Measurements from ENCODE around the gene MINDY4. TPM values are rescaled to one million over a fixed set of nuclear protein-coding genes. Genes with fewer than 3 reads are reported as not detected.

MINDY4 gene
- total RNA-seq, 1 experiment from 2014 or later: 1.8 TPM

DNA sequence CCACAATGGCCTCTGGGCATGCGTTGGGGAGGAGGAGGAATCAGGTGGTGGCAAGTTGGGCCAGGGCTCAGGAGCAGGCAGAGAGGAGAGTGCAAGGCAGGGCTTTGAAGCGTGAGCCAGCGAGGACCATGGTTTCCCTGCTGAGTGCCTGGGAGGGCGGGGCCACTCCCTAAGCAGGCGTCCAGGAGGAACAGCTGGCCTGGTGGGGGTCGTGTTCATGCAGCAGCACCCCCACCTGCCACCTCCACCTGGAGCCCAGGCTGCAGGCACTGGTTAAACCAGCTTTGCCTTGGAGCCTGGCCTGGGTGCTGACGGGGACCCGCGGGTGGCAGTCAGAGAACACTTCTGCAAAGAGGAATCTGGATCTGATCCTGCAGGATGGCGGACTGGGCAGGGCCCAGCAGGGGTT is 116.3 kb downstream of the MINDY4 start:
- TF ChIP-seq ZNF423 (CRISPR knock-in tag; IDR thresholded peaks at IDR 0.05) (0 out of 2 replicates have a peak, but pooled peaks have one; percentile 34), ESRRA (CRISPR knock-in tag; IDR thresholded peaks at IDR 0.05; ENCODE audit: borderline replicate concordance) (no peak)
- Mint-ChIP-seq H3K27ac (no peak overlapping the region), H3K27me3 (ENCODE audit: low read depth) (no peaks in the 10 kb centered on the region), H3K4me1 (peaks cover 18% of the 10 kb centered on the region), H3K4me3 (no peak overlapping the region), H3K9me3 (no peaks in the 10 kb centered on the region), H3K36me3 (no peaks in the 10 kb centered on the region)
- ChIA-PET CTCF (interaction anchor here (1.3 to 2.6 kb wide), 3 partner anchors 21 to 235 kb away, joined by 4 to 9 read pairs (median 7); no protein-coding TSS in a partner anchor), POLR2A (no interaction called here)
- DNase-seq (ENCODE audit: low spot score): no peak
- ATAC-seq: peak; percentile 35; the same call in 1 of the 2 replicates

DNA sequence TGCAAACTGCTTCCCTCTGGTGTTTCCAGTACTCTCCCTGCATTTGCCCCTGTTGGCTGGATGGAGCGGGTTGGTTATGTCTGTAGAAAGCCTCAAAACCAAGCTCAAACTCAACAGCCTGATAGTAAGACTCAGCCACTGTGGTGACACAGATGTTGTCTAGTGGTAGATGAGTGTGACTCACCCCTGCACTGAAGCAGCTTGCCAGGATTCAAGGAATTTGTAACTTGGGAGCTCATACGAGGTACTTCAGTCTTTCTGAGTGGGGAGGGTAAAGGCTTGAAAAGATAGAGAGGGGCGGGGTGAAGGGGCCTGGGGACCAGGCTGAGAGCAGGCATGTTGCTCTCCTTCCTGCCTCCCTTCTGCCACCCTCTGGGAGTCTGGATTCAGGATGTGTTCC is 117.5 kb downstream of the MINDY4 start:
- Mint-ChIP-seq H3K27me3 (ENCODE audit: low read depth) (no peaks in the 10 kb centered on the region), H3K9me3 (no peaks in the 10 kb centered on the region), H3K4me1 (peaks cover 18% of the 10 kb centered on the region), H3K27ac (no peak overlapping the region), H3K36me3 (no peaks in the 10 kb centered on the region), H3K4me3 (no peak overlapping the region)
- CTCF ChIA-PET: interaction anchor here (0.8 to 2.6 kb wide), 6 partner anchors 8 to 234 kb away, joined by 3 to 9 read pairs (median 4); no protein-coding TSS in a partner anchor
- ATAC-seq (peak; percentile 67), DNase-seq (ENCODE audit: low spot score) (no peak)
- TF ChIP-seq SMAD3 (CRISPR knock-in tag; IDR thresholded peaks at IDR 0.05; ENCODE audit: borderline replicate concordance) (no peak), ESRRA (CRISPR knock-in tag; IDR thresholded peaks at IDR 0.05; ENCODE audit: borderline replicate concordance) (no peak)
- POLR2A ChIA-PET: no interaction called here

DNA sequence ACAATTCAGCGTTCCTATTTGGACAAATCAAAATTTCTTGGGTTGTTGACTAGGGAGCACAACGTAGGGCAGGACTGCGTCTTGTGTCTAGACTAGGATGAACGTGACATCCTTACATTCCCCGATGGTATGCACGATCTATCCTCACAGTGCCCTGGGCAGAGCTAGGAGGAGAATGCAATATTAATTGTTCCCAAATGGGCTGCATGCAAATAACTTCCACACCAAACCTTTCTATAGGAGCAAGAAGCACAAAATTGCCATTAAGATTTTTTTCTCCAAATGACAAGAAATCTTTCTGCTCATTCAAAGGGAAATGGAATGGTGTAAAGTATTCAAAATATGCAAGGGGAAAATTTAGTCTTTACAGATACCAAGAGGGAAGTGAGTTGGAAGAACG is 119.0 kb downstream of the MINDY4 start:
- H3K4me3 Mint-ChIP-seq: no peak overlapping the region
- DNase-seq (ENCODE audit: low spot score): no peak
- H3K27me3 Mint-ChIP-seq (ENCODE audit: low read depth): no peaks in the 10 kb centered on the region
- H3K4me1 Mint-ChIP-seq: peaks cover 18% of the 10 kb centered on the region
- ChIA-PET CTCF (no interaction called here), POLR2A (no interaction called here)
- TF ChIP-seq ETV6 (CRISPR knock-in tag; IDR thresholded peaks at IDR 0.05) (no peak), HMGXB4 (CRISPR knock-in tag; IDR thresholded peaks at IDR 0.05) (no peak), TEAD1 (CRISPR knock-in tag; IDR thresholded peaks at IDR 0.05) (no peak), STAT6 (CRISPR knock-in tag; conservative IDR thresholded peaks at IDR 0.05; ENCODE audit: low read depth) (no peak), ZBTB21 (CRISPR knock-in tag; IDR thresholded peaks at IDR 0.05; ENCODE audit: borderline replicate concordance) (no peak), IRF1 (CRISPR knock-in tag; IDR thresholded peaks at IDR 0.05) (no peak), FOXJ3 (CRISPR knock-in tag; IDR thresholded peaks at IDR 0.05; ENCODE audit: borderline replicate concordance) (no peak), MXD4 (CRISPR knock-in tag; IDR thresholded peaks at IDR 0.05; ENCODE audit: borderline replicate concordance) (no peak), FOXP1 (CRISPR knock-in tag; IDR thresholded peaks at IDR 0.05; ENCODE audit: borderline replicate concordance) (no peak), ELF4 (CRISPR knock-in tag; IDR thresholded peaks at IDR 0.05; ENCODE audit: low read depth) (no peak)
- TF ChIP-seq, protein P1, sequence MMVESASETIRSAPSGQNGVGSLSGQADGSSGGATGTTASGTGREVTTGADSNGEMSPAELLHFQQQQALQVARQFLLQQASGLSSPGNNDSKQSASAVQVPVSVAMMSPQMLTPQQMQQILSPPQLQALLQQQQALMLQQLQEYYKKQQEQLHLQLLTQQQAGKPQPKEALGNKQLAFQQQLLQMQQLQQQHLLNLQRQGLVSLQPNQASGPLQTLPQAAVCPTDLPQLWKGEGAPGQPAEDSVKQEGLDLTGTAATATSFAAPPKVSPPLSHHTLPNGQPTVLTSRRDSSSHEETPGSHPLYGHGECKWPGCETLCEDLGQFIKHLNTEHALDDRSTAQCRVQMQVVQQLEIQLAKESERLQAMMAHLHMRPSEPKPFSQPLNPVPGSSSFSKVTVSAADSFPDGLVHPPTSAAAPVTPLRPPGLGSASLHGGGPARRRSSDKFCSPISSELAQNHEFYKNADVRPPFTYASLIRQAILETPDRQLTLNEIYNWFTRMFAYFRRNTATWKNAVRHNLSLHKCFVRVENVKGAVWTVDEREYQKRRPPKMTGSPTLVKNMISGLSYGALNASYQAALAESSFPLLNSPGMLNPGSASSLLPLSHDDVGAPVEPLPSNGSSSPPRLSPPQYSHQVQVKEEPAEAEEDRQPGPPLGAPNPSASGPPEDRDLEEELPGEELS (CRISPR knock-in tag; IDR thresholded peaks at IDR 0.05): no peak
- no peaks in the 10 kb centered on the region for H3K9me3 Mint-ChIP-seq
- ATAC-seq: no peak
- H3K36me3 Mint-ChIP-seq: no peaks in the 10 kb centered on the region
- no peak overlapping the region for H3K27ac Mint-ChIP-seq

All from WTC11 (cell line).